Neural cell (in vitro differentiated cells): Measurements from ENCODE around the gene ZNF680.

ENCODE experiments used
- EP300 ChIP-seq: fragments of 450-650 bp; conservative IDR thresholded peaks from 2 replicates; pipeline ENCODE4 v1.6.1; 2014; ENCODE audit warnings: antibody characterized with exemption, mild to moderate bottlenecking, moderate library complexity; ENCODE audit not compliant: poor library complexity, severe bottlenecking
- EZH2 ChIP-seq: fragments of 200-600, 300-800 bp; shearing (Covaris generic), sonication (generic); IDR thresholded peaks from 2 replicates; pipeline ENCODE4 v1.6.1; 2014; ENCODE audit warnings: antibody characterized with exemption, low read length, borderline replicate concordance, mild to moderate bottlenecking; ENCODE audit not compliant: insufficient read depth, poor library complexity, severe bottlenecking
- RAD21 ChIP-seq: fragments of 450-650 bp; conservative IDR thresholded peaks from 2 replicates; pipeline ENCODE4 v1.6.1; 2014; ENCODE audit warnings: antibody characterized with exemption, mild to moderate bottlenecking, moderate library complexity
- SMC3 ChIP-seq: fragments of 450-650 bp; conservative IDR thresholded peaks from 2 replicates; pipeline ENCODE4 v1.6.1; 2014; ENCODE audit warnings: antibody characterized with exemption, mild to moderate bottlenecking, moderate library complexity; ENCODE audit not compliant: poor library complexity
- TF ChIP-seq, protein P1 (sequence below): fragments of 450-650 bp; IDR thresholded peaks from 2 replicates; pipeline ENCODE4 v1.5.1; 2014; ENCODE audit warnings: antibody characterized with exemption, mild to moderate bottlenecking, moderate library complexity; ENCODE audit not compliant: poor library complexity, severe bottlenecking
- TF ChIP-seq, protein P2 (sequence below): IDR thresholded peaks from 2 replicates; pipeline ENCODE4 v1.6.1; 2012; ENCODE audit warnings: borderline replicate concordance

GRCh38 chr7:64485623-64486022, 77.2 kb downstream of the ZNF680 start:
- no peak for TF ChIP-seq RAD21
- TF ChIP-seq, protein P1, sequence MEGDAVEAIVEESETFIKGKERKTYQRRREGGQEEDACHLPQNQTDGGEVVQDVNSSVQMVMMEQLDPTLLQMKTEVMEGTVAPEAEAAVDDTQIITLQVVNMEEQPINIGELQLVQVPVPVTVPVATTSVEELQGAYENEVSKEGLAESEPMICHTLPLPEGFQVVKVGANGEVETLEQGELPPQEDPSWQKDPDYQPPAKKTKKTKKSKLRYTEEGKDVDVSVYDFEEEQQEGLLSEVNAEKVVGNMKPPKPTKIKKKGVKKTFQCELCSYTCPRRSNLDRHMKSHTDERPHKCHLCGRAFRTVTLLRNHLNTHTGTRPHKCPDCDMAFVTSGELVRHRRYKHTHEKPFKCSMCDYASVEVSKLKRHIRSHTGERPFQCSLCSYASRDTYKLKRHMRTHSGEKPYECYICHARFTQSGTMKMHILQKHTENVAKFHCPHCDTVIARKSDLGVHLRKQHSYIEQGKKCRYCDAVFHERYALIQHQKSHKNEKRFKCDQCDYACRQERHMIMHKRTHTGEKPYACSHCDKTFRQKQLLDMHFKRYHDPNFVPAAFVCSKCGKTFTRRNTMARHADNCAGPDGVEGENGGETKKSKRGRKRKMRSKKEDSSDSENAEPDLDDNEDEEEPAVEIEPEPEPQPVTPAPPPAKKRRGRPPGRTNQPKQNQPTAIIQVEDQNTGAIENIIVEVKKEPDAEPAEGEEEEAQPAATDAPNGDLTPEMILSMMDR, result no peak
- TF ChIP-seq, protein P2, sequence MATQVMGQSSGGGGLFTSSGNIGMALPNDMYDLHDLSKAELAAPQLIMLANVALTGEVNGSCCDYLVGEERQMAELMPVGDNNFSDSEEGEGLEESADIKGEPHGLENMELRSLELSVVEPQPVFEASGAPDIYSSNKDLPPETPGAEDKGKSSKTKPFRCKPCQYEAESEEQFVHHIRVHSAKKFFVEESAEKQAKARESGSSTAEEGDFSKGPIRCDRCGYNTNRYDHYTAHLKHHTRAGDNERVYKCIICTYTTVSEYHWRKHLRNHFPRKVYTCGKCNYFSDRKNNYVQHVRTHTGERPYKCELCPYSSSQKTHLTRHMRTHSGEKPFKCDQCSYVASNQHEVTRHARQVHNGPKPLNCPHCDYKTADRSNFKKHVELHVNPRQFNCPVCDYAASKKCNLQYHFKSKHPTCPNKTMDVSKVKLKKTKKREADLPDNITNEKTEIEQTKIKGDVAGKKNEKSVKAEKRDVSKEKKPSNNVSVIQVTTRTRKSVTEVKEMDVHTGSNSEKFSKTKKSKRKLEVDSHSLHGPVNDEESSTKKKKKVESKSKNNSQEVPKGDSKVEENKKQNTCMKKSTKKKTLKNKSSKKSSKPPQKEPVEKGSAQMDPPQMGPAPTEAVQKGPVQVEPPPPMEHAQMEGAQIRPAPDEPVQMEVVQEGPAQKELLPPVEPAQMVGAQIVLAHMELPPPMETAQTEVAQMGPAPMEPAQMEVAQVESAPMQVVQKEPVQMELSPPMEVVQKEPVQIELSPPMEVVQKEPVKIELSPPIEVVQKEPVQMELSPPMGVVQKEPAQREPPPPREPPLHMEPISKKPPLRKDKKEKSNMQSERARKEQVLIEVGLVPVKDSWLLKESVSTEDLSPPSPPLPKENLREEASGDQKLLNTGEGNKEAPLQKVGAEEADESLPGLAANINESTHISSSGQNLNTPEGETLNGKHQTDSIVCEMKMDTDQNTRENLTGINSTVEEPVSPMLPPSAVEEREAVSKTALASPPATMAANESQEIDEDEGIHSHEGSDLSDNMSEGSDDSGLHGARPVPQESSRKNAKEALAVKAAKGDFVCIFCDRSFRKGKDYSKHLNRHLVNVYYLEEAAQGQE, result no peak
- TF ChIP-seq EZH2, result no peak
- no peak for TF ChIP-seq EP300
- TF ChIP-seq SMC3, result no peak
